ENCODE measurements around the gene PFN2. TPM values are rescaled to one million over a fixed set of nuclear protein-coding genes. Genes with fewer than 3 reads are reported as not detected.
A peak's percentile ranks its signal among the peaks of the same experiment; 100 is the strongest.
"Not testable (repeated sequence)": the region's sequence is repeated elsewhere in the genome, so short reads cannot be mapped to it uniquely, and the experiment has no call there.

The PFN2 gene
- total RNA-seq, 1 donor from 2014 or later, result 369 TPM

DNA sequence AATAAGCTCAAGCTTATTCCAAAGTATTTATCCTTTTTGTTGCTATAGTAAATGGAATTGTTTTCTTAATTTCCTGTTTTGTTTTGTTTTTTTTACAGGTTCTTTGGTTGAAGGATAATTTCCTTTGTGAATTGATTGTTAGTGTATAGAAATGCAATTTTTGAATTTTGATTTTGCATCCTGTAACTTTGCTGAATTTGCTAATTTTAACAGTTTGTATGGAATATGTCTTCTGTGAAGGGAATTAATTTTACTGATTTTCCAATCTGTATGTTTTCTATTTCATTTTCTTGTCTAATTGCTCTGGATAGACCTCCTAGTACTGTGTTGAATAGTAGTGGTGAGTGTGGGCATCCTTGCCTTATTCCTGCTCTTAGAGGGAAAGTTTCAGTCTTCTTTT, 28.3 kb downstream of the PFN2 start:
- Mint-ChIP-seq H3K9me3 (peaks cover 4% of the 10 kb centered on the region), H3K36me3 (peaks cover 51% of the 10 kb centered on the region)
- no peak for DNase-seq (ENCODE audit: extremely low spot score, unreplicated experiment)

DNA sequence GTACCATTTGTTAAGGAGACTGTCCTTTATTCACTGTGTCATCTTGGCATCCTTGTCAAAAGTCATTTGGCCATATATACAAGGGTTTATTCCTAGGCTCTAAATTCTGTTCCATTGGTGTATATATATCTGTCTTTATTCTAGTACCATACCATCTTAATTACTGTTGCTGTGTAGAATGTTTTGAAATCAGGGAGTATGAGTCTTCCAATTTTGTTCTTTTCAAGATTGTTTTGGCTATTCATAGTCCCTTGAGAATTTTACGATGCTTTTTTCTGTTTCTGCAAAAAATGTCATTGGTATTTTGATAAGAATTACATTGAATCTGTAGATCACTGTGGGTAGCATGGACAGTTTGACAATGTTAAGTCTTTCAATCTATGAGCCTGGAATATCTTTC, 28.7 kb downstream of the PFN2 start:
- Mint-ChIP-seq H3K4me3 (no peak overlapping the region), H3K27me3 (no peaks in the 10 kb centered on the region), H3K9me3 (peaks cover 4% of the 10 kb centered on the region), H3K4me1 (ENCODE audit: unreplicated experiment) (no peaks in the 10 kb centered on the region), H3K36me3 (peaks cover 47% of the 10 kb centered on the region), H3K27ac (no peak overlapping the region)
- TF ChIP-seq, protein P1, sequence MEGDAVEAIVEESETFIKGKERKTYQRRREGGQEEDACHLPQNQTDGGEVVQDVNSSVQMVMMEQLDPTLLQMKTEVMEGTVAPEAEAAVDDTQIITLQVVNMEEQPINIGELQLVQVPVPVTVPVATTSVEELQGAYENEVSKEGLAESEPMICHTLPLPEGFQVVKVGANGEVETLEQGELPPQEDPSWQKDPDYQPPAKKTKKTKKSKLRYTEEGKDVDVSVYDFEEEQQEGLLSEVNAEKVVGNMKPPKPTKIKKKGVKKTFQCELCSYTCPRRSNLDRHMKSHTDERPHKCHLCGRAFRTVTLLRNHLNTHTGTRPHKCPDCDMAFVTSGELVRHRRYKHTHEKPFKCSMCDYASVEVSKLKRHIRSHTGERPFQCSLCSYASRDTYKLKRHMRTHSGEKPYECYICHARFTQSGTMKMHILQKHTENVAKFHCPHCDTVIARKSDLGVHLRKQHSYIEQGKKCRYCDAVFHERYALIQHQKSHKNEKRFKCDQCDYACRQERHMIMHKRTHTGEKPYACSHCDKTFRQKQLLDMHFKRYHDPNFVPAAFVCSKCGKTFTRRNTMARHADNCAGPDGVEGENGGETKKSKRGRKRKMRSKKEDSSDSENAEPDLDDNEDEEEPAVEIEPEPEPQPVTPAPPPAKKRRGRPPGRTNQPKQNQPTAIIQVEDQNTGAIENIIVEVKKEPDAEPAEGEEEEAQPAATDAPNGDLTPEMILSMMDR (conservative IDR thresholded peaks at IDR 0.05), result no peak
- no peak for DNase-seq (ENCODE audit: extremely low spot score, unreplicated experiment)

More for the DNA sequence above, 28.3 kb downstream of the PFN2 start:
- Mint-ChIP-seq H3K27ac (no peak overlapping the region), H3K4me3 (no peak overlapping the region), H3K4me1 (ENCODE audit: unreplicated experiment) (no peaks in the 10 kb centered on the region), H3K27me3 (no peaks in the 10 kb centered on the region)
- TF ChIP-seq, protein P1 (conservative IDR thresholded peaks at IDR 0.05), result no peak

DNA sequence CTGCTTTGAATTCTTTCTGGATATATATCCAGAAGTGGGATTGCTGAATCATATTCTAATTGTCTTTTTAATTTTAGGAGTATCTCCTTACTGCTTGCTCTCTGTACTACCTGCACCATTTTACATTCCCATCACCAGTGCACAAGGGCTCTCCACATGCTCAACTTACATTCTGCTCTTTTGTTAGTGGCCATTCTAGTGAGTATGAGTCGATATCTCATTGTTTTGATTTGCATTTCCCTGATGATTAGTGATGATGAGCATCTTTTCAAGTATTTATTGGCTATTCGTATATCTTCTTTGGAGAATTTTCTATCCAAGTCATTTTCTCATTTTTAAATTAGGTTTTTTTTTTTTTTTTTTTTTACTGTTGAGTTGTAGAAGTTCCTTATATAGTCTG, 29.5 kb downstream of the PFN2 start:
- peaks cover 40% of the 10 kb centered on the region for H3K36me3 Mint-ChIP-seq
- H3K27ac Mint-ChIP-seq, result no peak overlapping the region
- TF ChIP-seq, protein P1 (conservative IDR thresholded peaks at IDR 0.05), result no peak

DNA sequence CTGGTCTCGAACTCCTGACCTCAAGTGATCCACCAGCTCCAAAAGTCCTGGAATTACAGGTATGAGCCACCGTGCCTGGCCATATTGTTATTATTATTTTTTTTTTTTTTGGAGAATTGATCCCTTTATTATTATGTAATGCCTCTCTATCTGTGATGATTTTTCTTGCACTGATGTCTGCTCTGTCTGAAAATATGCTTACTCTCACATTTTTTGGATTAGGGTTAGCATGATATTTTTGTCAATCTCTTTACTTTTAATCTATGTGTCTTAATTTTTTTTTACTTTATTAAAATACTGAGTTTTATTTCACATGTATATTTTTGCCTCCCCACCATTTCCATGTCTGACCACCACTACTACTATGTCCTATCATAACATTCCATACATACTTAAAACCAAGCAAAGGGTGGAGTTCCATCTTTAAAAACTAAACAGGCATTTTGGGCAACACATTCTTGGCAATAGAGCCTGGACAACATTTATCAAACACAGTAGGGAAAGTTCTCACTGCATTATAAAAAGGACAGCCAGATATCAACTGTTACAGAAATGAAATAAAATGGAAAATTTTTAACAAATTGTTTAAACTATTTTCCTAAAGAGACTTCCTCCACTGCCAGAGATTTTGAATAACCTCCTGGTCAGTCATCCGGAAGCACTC, 32.2 kb downstream of the PFN2 start:
- not testable (repeated sequence) for DNase-seq (ENCODE audit: extremely low spot score, unreplicated experiment); H3K27ac Mint-ChIP-seq; H3K9me3 Mint-ChIP-seq; H3K27me3 Mint-ChIP-seq; H3K4me3 Mint-ChIP-seq; H3K4me1 Mint-ChIP-seq (ENCODE audit: unreplicated experiment)
- H3K36me3 Mint-ChIP-seq, result peaks cover 29% of the 10 kb centered on the region

More for the DNA sequence above, 29.5 kb downstream of the PFN2 start:
- H3K4me1 Mint-ChIP-seq (ENCODE audit: unreplicated experiment), result no peaks in the 10 kb centered on the region
- no peak overlapping the region for H3K4me3 Mint-ChIP-seq
- no peaks in the 10 kb centered on the region for H3K27me3 Mint-ChIP-seq
- peaks cover 4% of the 10 kb centered on the region for H3K9me3 Mint-ChIP-seq
- no peak for DNase-seq (ENCODE audit: extremely low spot score, unreplicated experiment)

DNA sequence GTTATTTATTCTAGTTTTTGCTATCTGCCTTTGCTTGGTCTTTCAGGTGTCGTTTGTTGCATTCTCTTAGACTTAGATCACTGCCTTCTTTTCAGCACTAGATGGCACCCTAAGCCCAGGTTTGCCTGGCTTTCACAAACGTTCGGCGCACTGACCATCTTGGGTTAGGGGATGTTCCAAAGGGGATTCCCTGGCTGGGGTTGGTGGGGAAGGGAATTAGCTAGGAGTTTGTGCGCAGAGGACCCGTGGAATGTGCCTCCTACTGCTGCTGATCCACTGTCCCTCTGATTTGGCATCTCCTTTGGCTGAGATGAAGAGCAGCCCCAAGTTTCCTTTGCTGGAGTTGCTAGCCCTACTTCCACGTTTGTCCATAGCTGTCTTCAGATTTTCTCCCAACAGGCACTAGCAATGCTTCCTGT, 33.9 kb downstream of the PFN2 start:
- Mint-ChIP-seq H3K4me1 (ENCODE audit: unreplicated experiment) (no peaks in the 10 kb centered on the region), H3K4me3 (no peak overlapping the region), H3K36me3 (peaks cover 19% of the 10 kb centered on the region), H3K27ac (no peak overlapping the region), H3K9me3 (no peaks in the 10 kb centered on the region), H3K27me3 (no peaks in the 10 kb centered on the region)
- TF ChIP-seq, protein P1 (conservative IDR thresholded peaks at IDR 0.05), result peak; percentile 84
- no peak for DNase-seq (ENCODE audit: extremely low spot score, unreplicated experiment)

DNA sequence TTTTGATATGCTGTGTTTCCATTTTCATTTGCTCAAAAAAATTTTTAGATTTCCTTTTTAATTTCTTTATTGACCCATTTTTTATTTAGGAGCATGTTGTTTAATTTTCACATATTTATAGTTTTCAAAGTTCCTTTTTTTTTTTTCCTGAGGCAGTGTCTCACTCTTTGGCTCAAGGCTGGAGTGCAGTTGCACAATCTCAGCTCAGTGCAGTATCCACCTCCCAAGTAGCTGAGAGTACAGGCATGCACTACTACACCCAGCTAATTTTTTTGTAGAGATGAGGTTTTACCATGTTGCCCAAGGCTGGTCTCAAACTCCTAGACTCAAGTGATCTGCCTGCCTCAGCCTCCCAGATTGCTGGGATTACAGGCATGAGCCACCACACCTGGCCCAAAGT, 36.2 kb downstream of the PFN2 start:
- TF ChIP-seq, protein P1 (conservative IDR thresholded peaks at IDR 0.05), result no peak
- Mint-ChIP-seq H3K4me3 (no peak overlapping the region), H3K4me1 (ENCODE audit: unreplicated experiment) (no peaks in the 10 kb centered on the region), H3K36me3 (peaks cover 20% of the 10 kb centered on the region), H3K9me3 (no peaks in the 10 kb centered on the region), H3K27me3 (no peaks in the 10 kb centered on the region), H3K27ac (no peak overlapping the region)
- no peak for DNase-seq (ENCODE audit: extremely low spot score, unreplicated experiment)

Measured in type B pancreatic cell (in vitro differentiated cells).